Activated CD4-positive, alpha-beta T cell treated with anti-CD3 and anti-CD28 coated beads, Interleukin-2, amount 50 U/mL, for 4 hours (primary cell): ENCODE results near the gene BST2.
A peak's percentile ranks its signal among the peaks of the same experiment; 100 is the strongest.
"Not testable (repeated sequence)": the region's sequence is repeated elsewhere in the genome, so short reads cannot be mapped to it uniquely, and the experiment has no call there.

Experiments used
- DNase-seq, 2 experiments: peaks; one replicate each; pipeline ENCODE4 v3.0.0-alpha.2; 2020

The BST2 gene

GRCh38 chr19:17389957-17390664 is 15.3 kb downstream of the BST2 start:
- DNase-seq = no peak

GRCh38 chr19:17389288-17389687 is 16.1 kb downstream of the BST2 start:
- DNase-seq = no peak

DNA sequence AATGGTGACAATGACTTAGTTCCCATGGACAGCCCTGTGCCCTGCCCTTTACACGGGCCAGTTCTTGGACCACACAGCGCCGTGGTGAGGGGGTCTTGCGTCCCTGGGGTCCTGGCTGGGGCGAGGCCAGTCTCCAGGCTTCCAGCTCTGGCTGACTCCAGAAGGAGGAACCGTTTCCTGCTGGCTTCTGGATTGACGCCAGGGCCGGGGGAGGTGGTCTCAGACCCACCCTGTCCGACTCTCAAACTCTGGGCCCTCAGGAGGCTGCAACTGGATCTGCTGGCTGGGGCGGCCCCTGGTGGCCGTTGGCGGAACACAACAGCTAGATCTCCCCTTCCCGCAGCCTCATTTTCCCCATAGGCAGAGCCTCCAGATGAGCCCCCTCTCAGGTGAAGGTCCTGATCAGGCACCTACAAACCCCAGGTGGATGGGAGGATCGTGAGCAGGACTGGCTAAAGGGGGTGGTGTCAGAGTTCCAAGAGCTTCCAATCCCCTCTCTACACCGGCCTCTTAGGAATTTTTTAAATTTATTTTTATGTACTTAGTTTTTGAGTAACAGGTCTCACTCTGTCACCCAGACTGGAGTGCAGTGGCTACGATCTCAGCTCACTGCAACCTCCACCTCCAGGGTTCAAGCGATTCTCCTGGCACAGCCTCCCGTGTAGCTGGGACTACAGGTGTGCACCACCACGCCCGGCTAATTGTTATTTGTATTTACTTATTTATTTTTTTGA is 19.4 kb downstream of the BST2 start:
- peak; percentile 53 to 55 for DNase-seq

GRCh38 chr19:17380426-17381138 is 24.8 kb downstream of the BST2 start:
- DNase-seq = no peak

DNA sequence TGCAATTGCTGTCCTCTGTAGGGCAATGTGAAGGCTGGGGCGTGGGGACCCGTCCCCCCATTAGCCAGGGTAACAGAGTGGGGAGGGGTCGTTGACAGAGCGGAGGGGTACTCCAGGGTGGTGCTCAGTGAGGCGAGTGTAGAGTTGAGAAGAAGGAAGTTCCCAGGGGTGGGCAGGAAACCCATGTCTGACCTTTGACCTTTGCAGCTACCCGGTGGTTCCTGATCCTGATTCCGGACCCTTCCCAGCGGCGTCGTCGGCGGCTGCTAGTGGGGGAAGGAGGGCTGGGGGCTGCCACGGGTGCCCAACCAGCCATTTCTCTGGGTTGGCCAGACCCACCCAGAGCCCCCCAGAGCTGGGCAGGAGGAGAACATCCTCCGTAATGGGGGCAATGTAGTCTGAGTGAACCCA is 26.2 kb downstream of the BST2 start:
- no peak for DNase-seq

DNA sequence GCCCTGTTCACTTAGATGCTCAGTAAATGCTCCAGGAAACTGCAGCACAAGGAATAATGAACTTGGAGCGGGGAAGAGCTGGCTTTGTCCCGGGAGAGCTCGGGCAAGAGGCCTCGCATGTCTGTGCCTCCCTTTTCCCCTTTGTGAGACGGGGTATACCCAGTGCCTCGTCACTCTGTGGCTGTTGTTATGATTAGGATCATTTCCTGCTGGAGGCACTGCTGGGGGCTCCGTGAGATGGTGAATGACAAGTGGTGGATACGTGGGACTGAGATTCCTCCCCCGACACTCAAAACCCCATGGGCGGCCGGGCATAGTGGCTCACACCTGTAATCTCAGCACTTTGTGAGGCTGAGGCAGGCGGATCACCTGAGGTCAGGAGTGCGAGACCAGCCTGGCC is 27.2 kb downstream of the BST2 start:
- DNase-seq = no peak

GRCh38 chr19:17376935-17377600 is 28.4 kb downstream of the BST2 start, which contains the start of gene PLVAP:
Gene PLVAP (minus strand): TSS chr19:17377342. CDS start chr19:17377288, 54 bp downstream.
- DNase-seq = no peak

GRCh38 chr19:17370026-17370587 is 35.3 kb downstream of the BST2 start:
- DNase-seq = no peak

- no peak for DNase-seq
Measured at GRCh38 chr19:17365361-17365760, 40.1 kb downstream of the BST2 start.

- not testable (repeated sequence) for DNase-seq
Measured at GRCh38 chr19:17363852-17364605, 41.4 kb downstream of the BST2 start.

DNA sequence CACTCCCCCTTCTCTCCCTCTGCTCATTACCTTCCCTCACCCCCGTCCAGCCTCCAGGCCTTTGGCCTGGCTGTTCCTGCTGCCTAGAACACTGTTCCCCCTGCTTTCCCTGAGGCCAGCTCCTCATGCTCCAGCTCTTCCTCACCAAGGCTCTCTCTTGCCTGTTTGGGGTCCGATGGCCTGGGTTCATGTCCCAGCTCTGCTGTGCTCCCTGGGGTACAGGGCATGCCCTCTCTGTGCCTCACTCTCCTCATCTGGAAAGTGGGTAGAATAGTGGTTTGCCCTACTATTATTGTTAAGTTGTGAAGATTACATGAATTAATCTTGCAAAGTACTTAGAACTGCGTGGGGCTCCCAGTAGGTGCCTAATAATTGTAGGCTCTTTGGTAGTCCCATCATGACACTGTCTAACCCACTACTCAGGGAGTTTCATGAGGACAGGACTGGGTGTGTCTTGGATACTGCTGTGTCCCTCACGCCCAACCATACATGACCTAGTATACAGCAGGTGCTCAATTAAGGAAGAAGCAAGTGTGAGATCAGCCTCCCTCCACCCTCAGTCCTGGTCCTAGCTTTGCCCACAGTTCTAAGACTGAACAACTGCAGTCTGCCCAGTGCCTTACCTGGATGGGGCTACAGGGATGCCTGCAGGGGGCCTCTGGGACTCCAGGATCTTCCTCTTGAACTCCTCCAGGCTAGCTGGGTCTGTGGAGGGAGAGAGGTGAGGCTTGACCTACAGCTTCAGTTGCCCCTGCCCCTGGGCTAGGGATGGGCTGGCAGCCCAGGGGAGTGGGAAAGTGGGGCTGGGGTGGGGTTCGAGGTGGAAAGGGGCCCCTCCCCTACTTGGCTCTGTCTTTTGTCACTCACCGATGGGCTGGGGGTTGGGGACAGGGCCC is 45.3 kb downstream of the BST2 start:
- no peak for DNase-seq

GRCh38 chr19:17358395-17358794 is 47.0 kb downstream of the BST2 start:
- DNase-seq = no peak

GRCh38 chr19:17357724-17358123 is 47.7 kb downstream of the BST2 start:
- no peak for DNase-seq

- no peak for DNase-seq
Measured at GRCh38 chr19:17357078-17357666, 48.3 kb downstream of the BST2 start.

GRCh38 chr19:17353386-17353785 is 52.0 kb downstream of the BST2 start:
- no peak for DNase-seq
